C4-2B (cell line): ENCODE results near the gene COL23A1.

Source experiments
- CTCF ChIP-seq: fragments of 450-650 bp; conservative IDR thresholded peaks from 2 replicates; pipeline ENCODE4 v1.5.1; 2017; ENCODE audit warnings: mild to moderate bottlenecking
- ZFX ChIP-seq: fragments of 450-650 bp; IDR thresholded peaks from 2 replicates; pipeline ENCODE4 v1.6.1; 2017

DNA sequence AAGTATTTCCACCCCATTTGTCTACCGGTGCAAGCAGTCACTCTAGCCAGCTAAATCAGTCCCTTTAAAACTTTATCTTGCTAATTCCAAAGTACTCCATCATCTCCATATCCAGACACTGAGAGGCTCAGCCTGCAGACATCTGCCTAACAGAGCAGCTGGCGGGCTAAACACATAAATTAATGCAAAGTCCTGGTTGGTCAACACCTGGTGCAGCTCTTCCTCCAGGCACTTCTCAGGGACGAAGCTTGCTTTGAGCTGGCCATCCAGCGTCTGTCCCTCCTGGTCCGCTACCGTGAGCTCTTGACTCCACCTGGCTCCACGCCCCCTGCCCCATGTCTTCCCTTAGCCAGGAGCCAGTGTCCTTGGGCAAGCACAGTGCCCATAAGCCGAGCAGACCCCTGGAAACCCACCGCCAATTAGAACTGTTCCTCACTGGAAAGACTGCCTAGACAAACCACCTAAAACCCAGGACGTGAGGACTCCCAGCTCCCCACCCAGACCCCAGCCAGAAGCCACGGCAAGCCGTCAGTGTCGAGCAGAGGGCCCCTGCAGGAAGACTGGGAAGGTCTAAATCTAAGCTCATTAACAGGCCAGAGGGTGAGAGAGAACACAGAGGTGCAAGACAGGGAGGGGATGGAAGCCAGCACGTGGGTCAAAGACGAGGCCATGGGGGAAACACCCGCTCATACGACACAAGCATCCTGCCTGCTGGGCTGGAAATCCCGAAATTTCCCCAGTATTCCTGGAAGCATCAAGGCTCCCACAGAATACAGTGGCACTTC is 120.0 kb downstream of the COL23A1 start:
- TF ChIP-seq CTCF = no peak
- TF ChIP-seq ZFX = no peak
